ENCODE data around the gene ZKSCAN1.
"Not testable (repeated sequence)": the region's sequence is repeated elsewhere in the genome, so short reads cannot be mapped to it uniquely, and the experiment has no call there.

The ZKSCAN1 gene

DNA sequence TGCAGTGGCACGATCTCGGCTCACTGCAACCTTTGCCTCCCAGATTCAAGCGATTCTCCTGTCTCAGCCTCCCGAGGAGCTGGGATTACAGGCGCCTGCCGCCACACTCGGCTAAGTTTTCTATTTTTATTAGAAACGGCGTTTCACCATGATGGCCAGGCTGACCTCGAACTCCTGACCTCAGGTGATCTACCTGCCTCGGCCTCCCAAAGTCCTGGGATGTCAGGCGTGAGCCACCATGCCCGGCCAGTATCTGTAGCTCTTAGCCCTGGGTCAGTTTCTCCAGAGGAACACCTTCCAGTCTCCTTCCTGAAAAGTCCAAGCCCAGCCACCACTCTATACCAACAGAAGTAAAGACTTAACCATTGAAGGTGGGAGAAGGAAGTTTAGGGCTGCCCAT lies 15.2 kb upstream of the ZKSCAN1 start:
- peak overlapping the region; percentile 75 to 78 for H3K27ac ChIP-seq (ENCODE audit: low read depth in 2 of 2, low read length in 2 of 2)
- H3K36me3 ChIP-seq (ENCODE audit: control insufficient read depth in 2 of 2, insufficient read depth in 2 of 2, low read length in 2 of 2) = no peaks in the 10 kb centered on the region
- H3K27me3 ChIP-seq (ENCODE audit: control insufficient read depth in 2 of 2, insufficient read depth in 2 of 2, low read length in 2 of 2) = no peaks in the 10 kb centered on the region
- H3K9ac ChIP-seq (ENCODE audit: low read depth in 1 of 2, low read length in 2 of 2) = peak overlapping the region in 1 of 2 donors; percentile 57
- H3K4me3 ChIP-seq (ENCODE audit: low read length in 2 of 2) = no peak overlapping the region
- H3K9me3 ChIP-seq (ENCODE audit: control insufficient read depth in 2 of 2, low read length in 2 of 2) = no peaks in the 10 kb centered on the region
- H3K4me1 ChIP-seq (ENCODE audit: control insufficient read depth in 2 of 2, insufficient read depth in 2 of 2, low read length in 2 of 2) = peaks cover 17 to 39% of the 10 kb centered on the region in 2 donors

DNA sequence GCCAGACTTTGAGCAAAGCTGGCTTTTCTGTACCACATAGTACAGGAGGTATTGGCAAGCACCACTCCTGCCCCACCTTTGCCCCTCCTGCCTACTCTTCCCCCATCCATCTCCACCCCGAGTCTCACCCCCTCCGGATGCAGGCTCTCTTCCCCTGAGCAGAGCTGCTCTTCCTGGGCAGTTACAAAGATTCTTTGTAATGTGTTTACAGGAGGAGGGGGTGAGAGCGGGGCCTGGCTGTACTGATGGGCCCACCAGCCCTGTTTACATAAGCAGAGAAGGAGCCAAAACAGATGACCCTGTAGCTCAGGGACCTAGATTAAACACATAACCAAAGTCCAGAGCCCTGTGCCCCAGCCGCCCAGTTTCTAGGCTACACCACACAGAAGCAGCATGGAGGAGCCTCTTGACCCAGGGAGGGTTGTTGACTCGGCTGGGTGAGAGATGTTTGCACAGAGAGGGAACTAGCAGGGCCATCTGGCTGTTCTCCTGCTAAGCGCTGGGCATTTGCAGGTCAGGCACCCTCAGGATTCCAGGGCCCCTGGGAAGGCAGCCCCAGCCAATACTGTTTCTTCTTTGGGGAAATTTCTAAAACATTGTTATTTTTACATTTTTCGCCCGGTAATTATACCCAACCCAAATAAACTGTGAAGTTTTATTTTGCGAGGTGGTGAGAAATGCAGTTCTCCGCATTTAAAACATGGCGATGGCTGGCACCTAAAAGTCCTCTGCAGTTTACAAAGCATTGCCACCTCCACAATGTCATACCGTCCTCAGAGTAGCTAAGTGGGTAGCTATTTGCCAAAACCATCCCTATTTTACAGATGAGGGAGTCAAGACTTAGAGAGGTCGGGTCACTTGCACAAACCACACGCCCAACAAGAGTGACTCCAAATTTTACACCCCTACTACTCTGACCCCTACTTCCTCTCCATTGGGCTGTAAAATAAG lies 11.4 kb upstream of the ZKSCAN1 start:
- peak overlapping the region; percentile 77 to 85 for H3K27ac ChIP-seq (ENCODE audit: low read depth in 2 of 2, low read length in 2 of 2)
- H3K36me3 ChIP-seq (ENCODE audit: control insufficient read depth in 2 of 2, insufficient read depth in 2 of 2, low read length in 2 of 2) = no peaks in the 10 kb centered on the region
- H3K4me3 ChIP-seq (ENCODE audit: low read length in 2 of 2) = no peak overlapping the region
- no peaks in the 10 kb centered on the region for H3K9me3 ChIP-seq (ENCODE audit: control insufficient read depth in 2 of 2, low read length in 2 of 2)
- peaks cover 12 to 34% of the 10 kb centered on the region in 2 donors for H3K4me1 ChIP-seq (ENCODE audit: control insufficient read depth in 2 of 2, insufficient read depth in 2 of 2, low read length in 2 of 2)
- H3K9ac ChIP-seq (ENCODE audit: low read depth in 1 of 2, low read length in 2 of 2) = peak overlapping the region; percentile 19 to 24
- H3K27me3 ChIP-seq (ENCODE audit: control insufficient read depth in 2 of 2, insufficient read depth in 2 of 2, low read length in 2 of 2) = no peaks in the 10 kb centered on the region

DNA sequence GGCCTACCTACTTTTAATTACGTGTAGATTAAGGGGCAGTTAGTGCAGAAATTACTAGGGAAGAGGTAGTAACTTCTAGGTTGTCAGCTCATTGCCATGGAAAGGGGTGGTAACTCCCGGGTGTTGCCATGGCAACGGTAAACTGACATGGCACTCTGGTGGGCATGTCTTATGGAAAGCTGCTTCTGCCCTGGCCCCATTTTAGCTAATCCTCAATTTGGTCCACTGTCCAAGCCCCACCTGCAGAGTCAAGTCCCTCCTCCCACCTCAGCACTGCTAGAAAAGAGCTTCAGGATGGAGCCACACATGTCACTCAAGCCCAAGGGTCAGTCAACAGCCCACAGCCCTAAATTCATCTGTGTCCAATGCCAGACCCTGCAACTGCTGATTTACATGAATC lies 7.5 kb upstream of the ZKSCAN1 start:
- no peaks in the 10 kb centered on the region for H3K9me3 ChIP-seq (ENCODE audit: control insufficient read depth in 2 of 2, low read length in 2 of 2)
- peak overlapping the region; percentile 76 to 77 for H3K27ac ChIP-seq (ENCODE audit: low read depth in 2 of 2, low read length in 2 of 2)
- no peaks in the 10 kb centered on the region for H3K36me3 ChIP-seq (ENCODE audit: control insufficient read depth in 2 of 2, insufficient read depth in 2 of 2, low read length in 2 of 2)
- H3K27me3 ChIP-seq (ENCODE audit: control insufficient read depth in 2 of 2, insufficient read depth in 2 of 2, low read length in 2 of 2) = no peaks in the 10 kb centered on the region
- no peak overlapping the region for H3K9ac ChIP-seq (ENCODE audit: low read depth in 1 of 2, low read length in 2 of 2)
- H3K4me1 ChIP-seq (ENCODE audit: control insufficient read depth in 2 of 2, insufficient read depth in 2 of 2, low read length in 2 of 2) = peaks cover 7 to 28% of the 10 kb centered on the region in 2 donors
- no peak overlapping the region for H3K4me3 ChIP-seq (ENCODE audit: low read length in 2 of 2)

DNA sequence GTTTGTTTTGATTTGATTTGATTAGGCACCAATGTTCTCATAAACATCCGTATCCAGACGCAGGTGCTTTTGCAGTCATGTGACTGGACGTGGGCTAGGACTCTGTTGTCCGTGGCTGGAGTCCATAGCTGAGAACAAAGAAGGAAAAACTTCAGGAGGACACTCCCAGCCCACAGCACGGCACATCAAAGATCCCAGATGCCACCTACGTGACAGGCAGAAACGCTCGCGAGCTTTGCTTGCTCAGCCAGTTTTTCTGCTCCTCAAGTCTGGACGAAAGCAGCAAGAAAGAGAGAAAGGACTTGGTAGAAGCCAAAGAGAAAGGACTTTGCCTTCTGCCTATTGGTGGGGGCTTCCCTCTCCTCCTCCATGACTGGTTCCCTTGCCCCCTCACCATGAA lies 6.9 kb upstream of the ZKSCAN1 start:
- Histone ChIP-seq H3K36me3 (ENCODE audit: control insufficient read depth in 2 of 2, insufficient read depth in 2 of 2, low read length in 2 of 2) (no peaks in the 10 kb centered on the region), H3K27ac (ENCODE audit: low read depth in 2 of 2, low read length in 2 of 2) (peak overlapping the region; percentile 76 to 77), H3K9ac (ENCODE audit: low read depth in 1 of 2, low read length in 2 of 2) (peak overlapping the region in 1 of 2 donors; percentile 47), H3K9me3 (ENCODE audit: control insufficient read depth in 2 of 2, low read length in 2 of 2) (no peaks in the 10 kb centered on the region), H3K4me3 (ENCODE audit: low read length in 2 of 2) (peak overlapping the region in 1 of 2 donors; percentile 22), H3K27me3 (ENCODE audit: control insufficient read depth in 2 of 2, insufficient read depth in 2 of 2, low read length in 2 of 2) (no peaks in the 10 kb centered on the region), H3K4me1 (ENCODE audit: control insufficient read depth in 2 of 2, insufficient read depth in 2 of 2, low read length in 2 of 2) (peaks cover 7 to 23% of the 10 kb centered on the region in 2 donors)

DNA sequence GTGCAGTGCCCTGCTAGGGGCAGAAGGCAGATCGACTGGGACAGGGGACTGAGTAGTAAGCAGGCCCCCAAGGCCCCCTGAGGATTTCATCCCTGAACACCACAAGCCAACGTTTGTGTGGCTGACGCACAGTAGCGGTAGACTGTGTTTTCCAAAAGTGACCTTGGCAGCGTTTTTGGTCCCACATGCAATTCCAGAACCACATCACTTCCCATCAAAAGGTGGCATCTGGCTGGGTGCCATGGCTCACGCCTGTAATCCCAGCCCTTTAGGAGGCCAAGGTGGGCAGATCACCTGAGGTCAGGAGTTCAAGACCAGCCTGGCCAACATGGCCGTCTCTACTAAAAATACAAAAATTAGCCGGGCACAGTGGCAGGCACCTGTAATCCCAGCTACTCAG lies 5.4 kb upstream of the ZKSCAN1 start:
- not testable (repeated sequence) for H3K4me3 ChIP-seq (ENCODE audit: low read length in 2 of 2); H3K36me3 ChIP-seq (ENCODE audit: control insufficient read depth in 2 of 2, insufficient read depth in 2 of 2, low read length in 2 of 2); H3K27ac ChIP-seq (ENCODE audit: low read depth in 2 of 2, low read length in 2 of 2); H3K9me3 ChIP-seq (ENCODE audit: control insufficient read depth in 2 of 2, low read length in 2 of 2); H3K9ac ChIP-seq (ENCODE audit: low read depth in 1 of 2, low read length in 2 of 2); H3K27me3 ChIP-seq (ENCODE audit: control insufficient read depth in 2 of 2, insufficient read depth in 2 of 2, low read length in 2 of 2)
- peaks cover 5 to 12% of the 10 kb centered on the region in 2 donors for H3K4me1 ChIP-seq (ENCODE audit: control insufficient read depth in 2 of 2, insufficient read depth in 2 of 2, low read length in 2 of 2)

DNA sequence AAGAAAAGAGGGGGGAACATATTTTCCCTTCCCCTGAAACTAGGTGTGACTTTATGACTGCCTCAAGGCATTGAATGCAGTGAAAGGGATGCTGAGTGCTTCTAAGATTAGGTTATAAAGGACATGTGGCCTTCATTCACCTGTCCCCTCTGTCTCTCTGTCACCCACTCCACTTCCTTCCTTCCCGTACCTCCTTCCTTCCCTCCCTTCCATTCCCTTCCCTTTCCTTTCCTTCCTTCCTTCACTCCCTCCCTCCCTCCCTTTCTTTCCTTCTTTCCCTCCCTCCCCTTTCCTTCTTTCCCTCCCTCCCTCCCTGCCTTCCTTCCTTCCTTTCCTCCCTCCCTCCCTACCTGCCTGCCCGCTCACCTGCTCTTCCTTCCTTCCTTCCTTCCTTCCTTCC lies 4.5 kb upstream of the ZKSCAN1 start:
- Histone ChIP-seq H3K9ac (ENCODE audit: low read depth in 1 of 2, low read length in 2 of 2) (no peak overlapping the region), H3K36me3 (ENCODE audit: control insufficient read depth in 2 of 2, insufficient read depth in 2 of 2, low read length in 2 of 2) (no peaks in the 10 kb centered on the region), H3K4me1 (ENCODE audit: control insufficient read depth in 2 of 2, insufficient read depth in 2 of 2, low read length in 2 of 2) (peaks cover 6 to 12% of the 10 kb centered on the region in 2 donors), H3K27me3 (ENCODE audit: control insufficient read depth in 2 of 2, insufficient read depth in 2 of 2, low read length in 2 of 2) (no peaks in the 10 kb centered on the region), H3K9me3 (ENCODE audit: control insufficient read depth in 2 of 2, low read length in 2 of 2) (no peaks in the 10 kb centered on the region), H3K4me3 (ENCODE audit: low read length in 2 of 2) (no peak overlapping the region), H3K27ac (ENCODE audit: low read depth in 2 of 2, low read length in 2 of 2) (no peak overlapping the region)

DNA sequence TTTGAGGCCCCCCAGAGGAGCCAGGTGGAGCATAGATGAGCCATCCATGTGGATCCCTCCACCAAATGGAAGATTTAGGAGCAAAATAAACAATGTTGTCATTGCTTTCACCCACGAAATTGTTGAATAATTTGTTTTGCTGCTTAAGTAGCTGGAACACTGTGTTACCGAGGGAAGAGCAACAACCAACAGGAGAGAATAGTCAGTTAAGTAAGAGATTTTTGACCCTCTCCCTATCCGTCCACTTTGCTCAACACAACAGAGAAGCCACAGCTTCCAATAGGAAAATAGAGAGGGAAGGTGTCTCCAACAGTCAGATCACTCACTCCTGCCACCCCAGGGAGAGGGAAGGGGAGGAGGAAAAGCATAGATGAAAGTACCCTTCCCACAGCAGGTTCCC lies 3.9 kb upstream of the ZKSCAN1 start:
- Histone ChIP-seq H3K9me3 (ENCODE audit: control insufficient read depth in 2 of 2, low read length in 2 of 2) (no peaks in the 10 kb centered on the region), H3K36me3 (ENCODE audit: control insufficient read depth in 2 of 2, insufficient read depth in 2 of 2, low read length in 2 of 2) (no peaks in the 10 kb centered on the region), H3K27me3 (ENCODE audit: control insufficient read depth in 2 of 2, insufficient read depth in 2 of 2, low read length in 2 of 2) (no peaks in the 10 kb centered on the region), H3K9ac (ENCODE audit: low read depth in 1 of 2, low read length in 2 of 2) (no peak overlapping the region), H3K4me1 (ENCODE audit: control insufficient read depth in 2 of 2, insufficient read depth in 2 of 2, low read length in 2 of 2) (peaks cover 9 to 18% of the 10 kb centered on the region in 2 donors), H3K4me3 (ENCODE audit: low read length in 2 of 2) (no peak overlapping the region), H3K27ac (ENCODE audit: low read depth in 2 of 2, low read length in 2 of 2) (no peak overlapping the region)

DNA sequence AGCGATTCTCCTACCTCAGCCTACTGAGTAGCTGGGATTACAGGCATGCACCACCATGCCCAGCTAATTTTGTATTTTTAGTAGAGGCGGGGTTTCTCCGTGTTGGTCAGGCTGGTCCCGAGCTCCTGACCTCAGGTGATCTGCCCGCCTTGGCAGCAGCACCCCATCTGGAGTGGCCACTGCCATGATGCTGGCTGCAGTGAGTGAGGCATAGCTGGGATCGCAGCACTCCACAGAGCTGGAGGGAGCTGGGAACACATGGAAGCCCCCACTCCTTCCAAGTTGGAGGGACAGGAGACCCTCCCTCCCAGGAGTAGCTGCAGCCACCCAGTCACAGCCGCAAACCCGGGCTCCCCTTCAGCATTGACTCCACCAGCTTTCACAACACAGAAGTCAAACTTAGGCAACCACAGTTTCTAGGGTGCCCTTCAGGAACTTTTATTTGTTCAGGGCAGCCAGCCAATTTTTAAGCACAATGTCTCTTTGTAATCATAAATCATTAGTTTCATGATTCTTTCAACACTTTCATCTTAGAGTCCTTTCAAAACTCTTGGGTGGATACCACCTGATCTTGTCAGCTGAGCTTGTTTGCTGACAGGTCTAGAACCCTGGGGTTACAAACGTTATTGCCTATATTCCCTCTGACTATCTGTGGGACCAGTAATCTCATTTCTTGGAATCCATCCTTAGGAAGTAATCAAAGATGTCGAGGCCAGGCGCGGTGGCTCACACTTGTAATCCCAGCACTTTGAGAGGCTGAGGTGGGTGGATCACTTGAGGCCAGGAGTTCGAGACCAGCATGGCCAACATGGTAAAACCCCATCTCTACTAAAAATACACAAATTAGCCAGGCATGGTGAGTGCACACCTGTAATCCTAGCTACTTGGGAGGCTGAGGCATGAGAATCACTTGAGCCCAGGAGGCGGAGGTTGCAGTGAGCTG lies 2.7 kb upstream of the ZKSCAN1 start:
- H3K4me3 ChIP-seq (ENCODE audit: low read length in 2 of 2); H3K9ac ChIP-seq (ENCODE audit: low read depth in 1 of 2, low read length in 2 of 2); H3K27me3 ChIP-seq (ENCODE audit: control insufficient read depth in 2 of 2, insufficient read depth in 2 of 2, low read length in 2 of 2); H3K9me3 ChIP-seq (ENCODE audit: control insufficient read depth in 2 of 2, low read length in 2 of 2); H3K36me3 ChIP-seq (ENCODE audit: control insufficient read depth in 2 of 2, insufficient read depth in 2 of 2, low read length in 2 of 2): not testable (repeated sequence)
- peak overlapping the region in 1 of 2 donors; percentile 21 for H3K27ac ChIP-seq (ENCODE audit: low read depth in 2 of 2, low read length in 2 of 2)
- H3K4me1 ChIP-seq (ENCODE audit: control insufficient read depth in 2 of 2, insufficient read depth in 2 of 2, low read length in 2 of 2) = peaks cover 18 to 25% of the 10 kb centered on the region in 2 donors

DNA sequence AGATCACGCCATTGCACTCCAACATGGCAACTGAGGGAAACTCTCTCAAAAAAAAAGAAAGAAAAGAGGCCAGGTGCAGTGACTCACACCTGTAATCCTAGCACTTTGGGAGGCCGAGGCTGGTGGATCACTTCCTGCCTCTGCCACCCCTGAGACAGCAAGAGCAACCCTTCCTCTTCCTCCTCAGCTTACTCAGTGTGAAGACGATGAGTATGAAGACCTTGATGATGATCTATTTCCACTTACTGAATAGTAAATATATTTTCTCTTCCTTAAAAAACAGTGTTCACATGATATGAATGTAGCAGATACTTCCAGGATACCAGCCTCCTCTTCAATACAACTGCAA lies 2.1 kb upstream of the ZKSCAN1 start:
- H3K36me3 ChIP-seq (ENCODE audit: control insufficient read depth in 2 of 2, insufficient read depth in 2 of 2, low read length in 2 of 2) = no peaks in the 10 kb centered on the region
- H3K4me3 ChIP-seq (ENCODE audit: low read length in 2 of 2) = no peak overlapping the region
- H3K27me3 ChIP-seq (ENCODE audit: control insufficient read depth in 2 of 2, insufficient read depth in 2 of 2, low read length in 2 of 2) = no peaks in the 10 kb centered on the region
- peak overlapping the region in 1 of 2 donors; percentile 21 for H3K27ac ChIP-seq (ENCODE audit: low read depth in 2 of 2, low read length in 2 of 2)
- H3K4me1 ChIP-seq (ENCODE audit: control insufficient read depth in 2 of 2, insufficient read depth in 2 of 2, low read length in 2 of 2) = peaks cover 23 to 27% of the 10 kb centered on the region in 2 donors
- H3K9me3 ChIP-seq (ENCODE audit: control insufficient read depth in 2 of 2, low read length in 2 of 2) = no peaks in the 10 kb centered on the region
- H3K9ac ChIP-seq (ENCODE audit: low read depth in 1 of 2, low read length in 2 of 2) = no peak overlapping the region
